ENCODE measurements around the gene C6orf52.

GRCh38 chr6:10740061-10740460, 45.6 kb upstream of the C6orf52 start:
- TF ChIP-seq GATA2 (IDR thresholded peaks at IDR 0.05; ENCODE audit: low read depth, low read length) (no peak), GATA3 (IDR thresholded peaks at IDR 0.05; ENCODE audit: low read depth, low read length) (no peak)

All from SH-SY5Y (cell line).